ENCODE results near the gene DENND4B.

DENND4B gene

DNA sequence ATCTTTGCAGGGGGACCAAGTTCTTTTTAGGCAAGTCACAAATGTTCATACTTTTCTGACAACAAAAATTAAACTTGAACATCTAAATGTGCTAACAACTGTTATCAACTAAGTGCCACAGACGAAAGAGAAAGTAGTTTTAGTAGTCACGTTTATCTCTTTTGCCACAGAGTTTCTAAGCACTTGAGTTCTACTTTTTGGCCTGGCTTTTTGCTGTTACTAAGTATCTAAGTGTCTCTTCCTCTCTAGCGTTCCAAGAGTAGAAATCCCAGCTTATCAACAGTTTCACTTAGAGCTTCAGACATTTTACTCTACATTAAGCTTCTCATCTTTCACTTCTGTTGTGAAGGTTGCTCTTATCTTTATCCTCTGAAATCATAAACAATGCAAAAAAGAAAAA lies 58.0 kb downstream of the DENND4B start:
- in situ Hi-C loops (cut with MboI; ENCODE audit: low sequenced_read_pairs): no loop called here

- in situ Hi-C loops (cut with MboI; ENCODE audit: low sequenced_read_pairs): no loop called here
Measured at GRCh38 chr1:153886127-153886526, 60.4 kb downstream of the DENND4B start.

GRCh38 chr1:153883223-153883622 lies 63.3 kb downstream of the DENND4B start:
- in situ Hi-C loops (cut with MboI; ENCODE audit: low sequenced_read_pairs): no loop called here

DNA sequence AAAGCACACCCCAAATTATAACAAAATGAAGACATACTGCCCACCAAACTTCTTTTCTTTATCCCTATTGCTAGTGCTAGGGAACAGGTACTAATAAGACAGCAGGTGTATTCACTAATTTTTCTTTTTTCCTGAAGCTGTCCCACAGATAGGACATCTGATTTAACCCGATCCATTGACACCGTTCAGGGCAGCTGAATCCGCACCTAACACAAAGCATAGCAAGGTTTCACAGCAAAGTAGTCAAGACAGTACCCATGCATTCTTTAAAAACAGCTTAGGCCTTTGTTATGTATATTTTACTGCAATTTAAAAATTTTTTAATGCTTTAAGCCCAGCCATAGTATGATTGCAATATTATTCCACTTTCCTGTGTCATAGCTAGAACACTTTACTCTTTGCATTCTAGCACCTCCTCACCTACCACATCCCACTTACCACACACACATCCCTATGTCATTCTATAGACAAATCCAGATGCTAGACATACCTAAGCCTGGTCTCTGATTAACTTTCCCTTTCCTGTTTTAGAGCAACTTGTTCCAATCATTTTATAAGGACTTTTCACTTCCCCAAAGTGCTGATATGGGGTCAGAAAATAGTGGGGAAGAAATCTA lies 64.1 kb downstream of the DENND4B start:
- in situ Hi-C loops (cut with MboI; ENCODE audit: low sequenced_read_pairs): no loop called here

GRCh38 chr1:153881751-153882150 lies 64.8 kb downstream of the DENND4B start:
- in situ Hi-C loops (cut with MboI; ENCODE audit: low sequenced_read_pairs): no loop called here

GRCh38 chr1:153880962-153881361 lies 65.6 kb downstream of the DENND4B start:
- in situ Hi-C loops (cut with MboI; ENCODE audit: low sequenced_read_pairs): no loop called here

- in situ Hi-C loops (cut with MboI; ENCODE audit: low sequenced_read_pairs): no loop called here
Measured at GRCh38 chr1:153880024-153880423, 66.5 kb downstream of the DENND4B start.
